Measurements from ENCODE around the gene IQSEC2. TPM values are rescaled to one million over a fixed set of nuclear protein-coding genes. Genes with fewer than 3 reads are reported as not detected.

IQSEC2 gene
- total and polyA plus RNA-seq, 2 experiments from 2014 or later = 4.4 to 7.0 TPM

GRCh38 chrX:53324085-53324484 is 42.7 kb upstream of the IQSEC2 start:
- no peak overlapping the region for H3K27ac ChIP-seq
- no peak overlapping the region for H2AFZ ChIP-seq
- no peaks in the 10 kb centered on the region for H3K9me2 ChIP-seq (replicated peaks; ENCODE audit: insufficient read depth)
- H3K4me3 ChIP-seq = no peak overlapping the region
- H3K4me1 ChIP-seq (ENCODE audit: insufficient read depth) = no peaks in the 10 kb centered on the region
- no peak for TF ChIP-seq EZH2phosphoT487 (IDR thresholded peaks at IDR 0.05; ENCODE audit: low read depth, severe bottlenecking, unreplicated experiment)
- no peak for TF ChIP-seq CTCF (IDR thresholded peaks at IDR 0.05; ENCODE audit: poor library complexity)
- TF ChIP-seq EZH2 (IDR thresholded peaks at IDR 0.05; ENCODE audit: borderline replicate concordance) = no peak
- no peaks in the 10 kb centered on the region for H3K9me3 ChIP-seq (ENCODE audit: low read depth)
- H3K4me2 ChIP-seq = no peak overlapping the region
- peaks cover 11% of the 10 kb centered on the region for H3K27me3 ChIP-seq
- no peaks in the 10 kb centered on the region for H4K20me1 ChIP-seq (ENCODE audit: insufficient read depth, poor library complexity, severe bottlenecking)
- 76% methylated on average over 2 of the region's 2 CpGs for WGBS (ENCODE audit: low lambda C conversion rate, missing lambda C conversion rate)
- H3K36me3 ChIP-seq (replicated peaks; ENCODE audit: insufficient read depth, low read depth) = no peaks in the 10 kb centered on the region
- DNase-seq (ENCODE audit: low spot score) = no peak
- no peaks in the 10 kb centered on the region for H3K79me2 ChIP-seq

DNA sequence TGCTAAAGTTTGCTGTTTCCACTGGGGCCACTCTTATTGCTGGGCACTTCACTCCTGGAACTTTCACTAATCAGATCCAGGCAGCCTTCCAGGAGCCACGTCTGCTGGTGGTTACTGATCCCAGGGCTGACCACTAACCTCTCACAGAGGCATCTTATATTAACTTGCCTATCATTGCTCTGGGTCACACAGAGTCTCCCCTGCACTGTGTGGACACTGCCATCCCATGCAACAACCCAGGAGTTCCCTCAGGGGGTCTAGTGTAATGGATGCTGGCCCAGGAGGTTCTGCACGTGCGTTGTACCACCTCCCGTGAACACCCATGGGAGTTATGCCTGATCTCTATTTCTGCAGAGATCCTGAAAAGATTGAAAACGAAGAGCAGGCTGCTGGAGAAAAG is 41.8 kb upstream of the IQSEC2 start:
- no peak for TF ChIP-seq EZH2phosphoT487 (IDR thresholded peaks at IDR 0.05; ENCODE audit: low read depth, severe bottlenecking, unreplicated experiment)
- no peak for TF ChIP-seq CTCF (IDR thresholded peaks at IDR 0.05; ENCODE audit: poor library complexity)
- TF ChIP-seq EZH2 (IDR thresholded peaks at IDR 0.05; ENCODE audit: borderline replicate concordance) = no peak
- Histone ChIP-seq H3K27ac (no peak overlapping the region), H3K27me3 (peaks cover 14% of the 10 kb centered on the region), H4K20me1 (ENCODE audit: insufficient read depth, poor library complexity, severe bottlenecking) (no peaks in the 10 kb centered on the region), H3K4me1 (ENCODE audit: insufficient read depth) (no peaks in the 10 kb centered on the region), H3K9me2 (replicated peaks; ENCODE audit: insufficient read depth) (no peaks in the 10 kb centered on the region), H3K79me2 (no peaks in the 10 kb centered on the region), H2AFZ (no peak overlapping the region), H3K9me3 (ENCODE audit: low read depth) (no peaks in the 10 kb centered on the region), H3K4me3 (no peak overlapping the region), H3K4me2 (no peak overlapping the region), H3K36me3 (replicated peaks; ENCODE audit: insufficient read depth, low read depth) (no peaks in the 10 kb centered on the region)
- 67% methylated on average over 5 of the region's 5 CpGs for WGBS (ENCODE audit: low lambda C conversion rate, missing lambda C conversion rate)
- no peak for DNase-seq (ENCODE audit: low spot score)

GRCh38 chrX:53321943-53322497 is 40.6 kb upstream of the IQSEC2 start:
- Histone ChIP-seq H3K4me1 (ENCODE audit: insufficient read depth) (no peaks in the 10 kb centered on the region), H4K20me1 (ENCODE audit: insufficient read depth, poor library complexity, severe bottlenecking) (no peaks in the 10 kb centered on the region), H3K9me2 (replicated peaks; ENCODE audit: insufficient read depth) (no peaks in the 10 kb centered on the region), H3K4me2 (peak overlapping the region; percentile 94), H3K79me2 (no peaks in the 10 kb centered on the region), H3K27me3 (peaks cover 14% of the 10 kb centered on the region), H3K36me3 (replicated peaks; ENCODE audit: insufficient read depth, low read depth) (no peaks in the 10 kb centered on the region), H3K27ac (no peak overlapping the region), H3K9me3 (ENCODE audit: low read depth) (no peaks in the 10 kb centered on the region), H3K4me3 (no peak overlapping the region), H2AFZ (no peak overlapping the region)
- DNase-seq (ENCODE audit: low spot score) = no peak
- 50% methylated on average over 6 of the region's 6 CpGs for WGBS (ENCODE audit: low lambda C conversion rate, missing lambda C conversion rate)
- TF ChIP-seq CTCF (IDR thresholded peaks at IDR 0.05; ENCODE audit: poor library complexity) (no peak), EZH2phosphoT487 (IDR thresholded peaks at IDR 0.05; ENCODE audit: low read depth, severe bottlenecking, unreplicated experiment) (no peak), EZH2 (IDR thresholded peaks at IDR 0.05; ENCODE audit: borderline replicate concordance) (no peak)

Data from hepatocyte (in vitro differentiated cells).